Measurements from ENCODE around the gene JAZF1. TPM values are rescaled to one million over a fixed set of nuclear protein-coding genes. Genes with fewer than 3 reads are reported as not detected.

JAZF1 gene
- total RNA-seq, 4 donors from 2014 or later = 29.3 to 33.8 (median 30.1) TPM

DNA sequence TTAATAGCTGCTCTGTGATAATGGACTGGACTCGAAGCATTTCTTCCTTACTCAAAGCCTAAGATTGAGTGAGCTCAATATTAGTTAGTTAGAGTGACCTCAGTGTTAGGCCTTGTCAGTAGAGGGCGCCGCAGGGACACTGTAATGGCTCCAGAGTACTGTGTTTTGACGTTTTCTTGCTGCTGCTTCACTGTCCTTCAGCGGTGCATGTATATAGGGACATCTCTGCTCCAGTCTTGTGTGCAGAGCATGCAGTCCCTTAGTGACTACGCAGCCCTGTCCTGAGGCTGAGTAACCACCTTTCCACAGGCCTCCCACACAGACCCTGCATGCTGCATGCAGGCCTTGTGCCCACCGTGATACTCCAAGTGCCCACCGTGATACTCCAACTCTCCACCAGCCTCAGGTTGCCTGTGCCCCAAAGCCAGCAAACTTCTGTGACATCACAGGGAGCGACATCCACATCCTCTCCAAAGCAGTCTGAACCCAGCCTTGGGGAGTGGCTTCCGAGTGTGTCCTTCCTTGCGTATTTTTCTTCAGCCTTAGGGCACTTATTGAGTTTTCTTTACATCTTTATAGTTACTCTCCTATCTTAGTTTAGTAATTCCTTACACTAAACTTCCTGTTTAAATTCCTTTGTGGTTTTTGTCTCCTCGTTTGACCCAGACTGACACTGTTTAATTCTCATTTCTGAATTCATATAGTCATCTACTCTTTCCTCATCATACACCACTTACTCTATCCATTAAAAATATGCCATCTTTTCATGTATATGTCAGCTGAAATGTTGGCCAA lies 118.2 kb downstream of the JAZF1 start:
- no peak for TF ChIP-seq POLR2A (IDR thresholded peaks at IDR 0.05; ENCODE audit: low read depth)
- no peak for TF ChIP-seq EP300 (IDR thresholded peaks at IDR 0.05)
- TF ChIP-seq, protein P1, sequence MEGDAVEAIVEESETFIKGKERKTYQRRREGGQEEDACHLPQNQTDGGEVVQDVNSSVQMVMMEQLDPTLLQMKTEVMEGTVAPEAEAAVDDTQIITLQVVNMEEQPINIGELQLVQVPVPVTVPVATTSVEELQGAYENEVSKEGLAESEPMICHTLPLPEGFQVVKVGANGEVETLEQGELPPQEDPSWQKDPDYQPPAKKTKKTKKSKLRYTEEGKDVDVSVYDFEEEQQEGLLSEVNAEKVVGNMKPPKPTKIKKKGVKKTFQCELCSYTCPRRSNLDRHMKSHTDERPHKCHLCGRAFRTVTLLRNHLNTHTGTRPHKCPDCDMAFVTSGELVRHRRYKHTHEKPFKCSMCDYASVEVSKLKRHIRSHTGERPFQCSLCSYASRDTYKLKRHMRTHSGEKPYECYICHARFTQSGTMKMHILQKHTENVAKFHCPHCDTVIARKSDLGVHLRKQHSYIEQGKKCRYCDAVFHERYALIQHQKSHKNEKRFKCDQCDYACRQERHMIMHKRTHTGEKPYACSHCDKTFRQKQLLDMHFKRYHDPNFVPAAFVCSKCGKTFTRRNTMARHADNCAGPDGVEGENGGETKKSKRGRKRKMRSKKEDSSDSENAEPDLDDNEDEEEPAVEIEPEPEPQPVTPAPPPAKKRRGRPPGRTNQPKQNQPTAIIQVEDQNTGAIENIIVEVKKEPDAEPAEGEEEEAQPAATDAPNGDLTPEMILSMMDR (IDR thresholded peaks at IDR 0.05) = peak; percentile 64 to 75 (median 70)
- no peak overlapping the region for H3K27ac ChIP-seq (replicated peaks in 1 of 4)
- WGBS = 61% methylated on average over 12 of the region's 12 CpGs
- H3K36me3 ChIP-seq = no peaks in the 10 kb centered on the region
- intact Hi-C loops (cut with DNase I) = loop anchor here (5.0 kb wide), 1 partner anchor 35 kb away; no protein-coding TSS in a partner anchor
- no peak for DNase-seq (ENCODE audit: extremely low spot score)
- no peak overlapping the region for H3K4me3 ChIP-seq
- no peaks in the 10 kb centered on the region for H3K27me3 ChIP-seq
- H3K4me1 ChIP-seq = peaks cover 5 to 58% (median 50%) of the 10 kb centered on the region in 4 donors
- no peaks in the 10 kb centered on the region for H3K9me3 ChIP-seq

DNA sequence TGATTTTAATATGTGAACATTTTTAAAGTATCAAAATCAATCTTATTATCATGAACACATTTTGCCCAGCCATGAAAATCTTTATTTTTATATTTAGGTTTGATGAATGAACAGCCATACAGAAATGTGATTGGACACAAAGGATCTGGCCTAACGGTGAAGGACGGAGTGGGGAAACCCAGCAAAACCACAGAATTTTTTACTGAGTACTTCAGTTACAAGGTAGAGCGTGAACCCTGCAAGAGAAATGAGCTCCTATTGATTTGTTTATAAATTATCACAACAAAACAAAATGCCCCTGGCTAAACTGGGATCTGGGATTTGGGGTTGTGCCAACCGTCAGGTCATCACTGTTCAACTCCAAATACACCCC lies 118.8 kb downstream of the JAZF1 start:
- 88% methylated on average over 4 of the region's 4 CpGs for WGBS
- H3K27me3 ChIP-seq = no peaks in the 10 kb centered on the region
- no peak overlapping the region for H3K4me3 ChIP-seq
- H3K4me1 ChIP-seq = peaks cover 5 to 53% (median 46%) of the 10 kb centered on the region in 4 donors
- intact Hi-C loops (cut with DNase I) = loop anchor here (5.0 kb wide), 1 partner anchor 35 kb away; no protein-coding TSS in a partner anchor
- H3K9me3 ChIP-seq = no peaks in the 10 kb centered on the region
- no peak for DNase-seq (ENCODE audit: extremely low spot score)
- no peaks in the 10 kb centered on the region for H3K36me3 ChIP-seq
- no peak for TF ChIP-seq POLR2AphosphoS5 (IDR thresholded peaks at IDR 0.05)
- TF ChIP-seq, protein P1 (IDR thresholded peaks at IDR 0.05) = no peak
- no peak for TF ChIP-seq EP300 (IDR thresholded peaks at IDR 0.05)
- TF ChIP-seq POLR2A (IDR thresholded peaks at IDR 0.05; ENCODE audit: low read depth) = no peak
- H3K27ac ChIP-seq (replicated peaks in 1 of 4) = no peak overlapping the region

DNA sequence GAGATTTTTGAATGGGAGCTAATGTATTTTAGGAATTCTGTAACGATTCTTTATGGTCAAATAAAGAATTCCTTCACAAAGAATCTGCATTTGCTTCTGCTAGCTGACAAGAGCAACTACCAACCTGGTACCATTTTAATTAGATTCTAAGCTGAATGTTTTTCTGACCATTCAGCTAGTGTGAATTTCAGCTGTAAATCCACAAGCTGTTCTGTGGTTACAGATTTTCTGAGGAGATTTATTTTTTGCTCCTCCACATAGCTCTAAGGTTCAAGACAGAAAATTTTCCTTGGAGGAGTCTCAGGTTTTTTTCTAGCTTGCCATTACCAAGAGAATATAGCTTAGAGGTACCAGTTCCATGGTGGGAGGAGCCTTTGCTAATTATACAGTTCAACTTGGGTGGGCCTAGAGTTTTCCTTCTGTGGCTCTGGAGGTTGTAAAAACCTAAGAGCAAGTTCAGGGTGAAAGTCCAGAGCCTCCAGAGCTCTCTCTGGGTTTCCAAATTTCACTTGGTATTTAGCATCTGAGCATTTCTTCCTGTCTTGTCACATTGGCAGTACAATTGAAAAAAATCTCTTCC lies 120.1 kb downstream of the JAZF1 start:
- Histone ChIP-seq H3K9me3 (no peaks in the 10 kb centered on the region), H3K4me1 (peaks cover 5 to 42% (median 38%) of the 10 kb centered on the region in 4 donors), H3K36me3 (no peaks in the 10 kb centered on the region), H3K27me3 (no peaks in the 10 kb centered on the region), H3K4me3 (no peak overlapping the region), H3K27ac (replicated peaks in 1 of 4) (no peak overlapping the region)
- intact Hi-C loops (cut with DNase I) = loop anchor here (5.0 kb wide), 1 partner anchor 37 kb away; no protein-coding TSS in a partner anchor
- DNase-seq (ENCODE audit: extremely low spot score) = no peak
- TF ChIP-seq POLR2A (IDR thresholded peaks at IDR 0.05; ENCODE audit: low read depth) (no peak), EP300 (IDR thresholded peaks at IDR 0.05) (no peak), POLR2AphosphoS5 (IDR thresholded peaks at IDR 0.05) (no peak)
- TF ChIP-seq, protein P1 (IDR thresholded peaks at IDR 0.05) = no peak
- WGBS = 77% methylated on average over 1 of the region's 1 CpG

DNA sequence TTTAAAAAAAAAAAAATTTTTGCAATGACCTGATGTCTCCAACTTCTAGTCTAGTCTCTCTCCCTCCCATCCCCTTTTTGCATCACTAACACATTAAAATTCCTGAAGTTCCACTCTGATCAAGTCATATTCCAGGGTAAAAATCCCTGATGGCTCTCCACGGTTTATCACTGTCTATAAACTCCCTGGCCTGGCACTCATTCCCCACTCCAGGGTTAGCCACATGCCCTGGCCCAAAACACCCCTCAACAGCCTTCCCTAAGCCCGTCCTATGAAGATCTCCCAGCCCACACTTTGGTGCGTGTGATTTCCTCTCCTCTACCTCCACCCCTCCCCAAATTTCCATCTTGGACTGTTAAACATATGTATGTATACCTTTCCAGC lies 125.4 kb downstream of the JAZF1 start:
- TF ChIP-seq, protein P1 (IDR thresholded peaks at IDR 0.05) = no peak
- TF ChIP-seq POLR2A (IDR thresholded peaks at IDR 0.05; ENCODE audit: low read depth) (no peak), EP300 (IDR thresholded peaks at IDR 0.05) (no peak), POLR2AphosphoS5 (IDR thresholded peaks at IDR 0.05) (no peak)
- 64% methylated on average over 3 of the region's 3 CpGs for WGBS

More for the DNA sequence above, 125.4 kb downstream of the JAZF1 start:
- no peak for DNase-seq (ENCODE audit: extremely low spot score)
- Histone ChIP-seq H3K9me3 (no peaks in the 10 kb centered on the region), H3K27ac (replicated peaks in 1 of 4) (no peak overlapping the region), H3K36me3 (no peaks in the 10 kb centered on the region), H3K4me3 (no peak overlapping the region), H3K27me3 (no peaks in the 10 kb centered on the region), H3K4me1 (peaks cover 4 to 18% (median 12%) of the 10 kb centered on the region in 4 donors)
- intact Hi-C loops (cut with DNase I) = no loop called here
